ENCODE data around the gene TNIP3.

Gene TNIP3

GRCh38 chr4:121112530-121112929 lies 51.6 kb downstream of the TNIP3 start:
- Mint-ChIP-seq H3K4me1 (no peaks in the 10 kb centered on the region), H3K27ac (no peak overlapping the region), H3K36me3 (ENCODE audit: low read depth) (no peaks in the 10 kb centered on the region), H3K4me3 (no peak overlapping the region), H3K27me3 (ENCODE audit: low read depth) (peaks cover 3% of the 10 kb centered on the region), H3K9me3 (peaks cover 6% of the 10 kb centered on the region)
- peak; percentile 7 to 51 (median 34) for TF ChIP-seq CTCF (IDR thresholded peaks at IDR 0.05; ENCODE audit: unreplicated experiment in 3 of 3)

- no peaks in the 10 kb centered on the region for H3K36me3 Mint-ChIP-seq (ENCODE audit: low read depth)
Measured at GRCh38 chr4:121108557-121108956, 55.6 kb downstream of the TNIP3 start.

GRCh38 chr4:121107507-121107906 lies 56.6 kb downstream of the TNIP3 start:
- H3K27ac Mint-ChIP-seq: no peak overlapping the region
- H3K27me3 Mint-ChIP-seq (ENCODE audit: low read depth): peaks cover 3% of the 10 kb centered on the region
- TF ChIP-seq CTCF (IDR thresholded peaks at IDR 0.05; ENCODE audit: unreplicated experiment in 3 of 3): no peak
- no peaks in the 10 kb centered on the region for H3K36me3 Mint-ChIP-seq (ENCODE audit: low read depth)
- no peak overlapping the region for H3K4me3 Mint-ChIP-seq
- H3K4me1 Mint-ChIP-seq: no peaks in the 10 kb centered on the region
- H3K9me3 Mint-ChIP-seq: peaks cover 6% of the 10 kb centered on the region

More at GRCh38 chr4:121108557-121108956, 55.6 kb downstream of the TNIP3 start:
- peaks cover 3% of the 10 kb centered on the region for H3K27me3 Mint-ChIP-seq (ENCODE audit: low read depth)
- H3K9me3 Mint-ChIP-seq: peaks cover 6% of the 10 kb centered on the region
- H3K4me1 Mint-ChIP-seq: no peaks in the 10 kb centered on the region
- H3K4me3 Mint-ChIP-seq: no peak overlapping the region
- H3K27ac Mint-ChIP-seq: no peak overlapping the region
- TF ChIP-seq CTCF (IDR thresholded peaks at IDR 0.05; ENCODE audit: unreplicated experiment in 3 of 3): no peak

GRCh38 chr4:121100093-121100775 lies 63.9 kb downstream of the TNIP3 start:
- no peak overlapping the region for H3K27ac Mint-ChIP-seq
- no peaks in the 10 kb centered on the region for H3K4me1 Mint-ChIP-seq
- peaks cover 2% of the 10 kb centered on the region for H3K9me3 Mint-ChIP-seq
- no peaks in the 10 kb centered on the region for H3K36me3 Mint-ChIP-seq (ENCODE audit: low read depth)
- H3K4me3 Mint-ChIP-seq: no peak overlapping the region
- no peak for TF ChIP-seq CTCF (IDR thresholded peaks at IDR 0.05; ENCODE audit: unreplicated experiment in 3 of 3)
- no peaks in the 10 kb centered on the region for H3K27me3 Mint-ChIP-seq (ENCODE audit: low read depth)

- no peaks in the 10 kb centered on the region for H3K36me3 Mint-ChIP-seq (ENCODE audit: low read depth)
- H3K27ac Mint-ChIP-seq: no peak overlapping the region
- no peak for TF ChIP-seq CTCF (IDR thresholded peaks at IDR 0.05; ENCODE audit: unreplicated experiment in 3 of 3)
- no peaks in the 10 kb centered on the region for H3K4me1 Mint-ChIP-seq
- H3K27me3 Mint-ChIP-seq (ENCODE audit: low read depth): no peaks in the 10 kb centered on the region
- H3K4me3 Mint-ChIP-seq: no peak overlapping the region
- peaks cover 2% of the 10 kb centered on the region for H3K9me3 Mint-ChIP-seq
Measured at GRCh38 chr4:121098266-121098665, 65.9 kb downstream of the TNIP3 start.

- Mint-ChIP-seq H3K4me1 (no peaks in the 10 kb centered on the region), H3K36me3 (ENCODE audit: low read depth) (no peaks in the 10 kb centered on the region), H3K4me3 (no peak overlapping the region), H3K9me3 (peaks cover 2% of the 10 kb centered on the region), H3K27me3 (ENCODE audit: low read depth) (no peaks in the 10 kb centered on the region), H3K27ac (no peak overlapping the region)
- TF ChIP-seq CTCF (IDR thresholded peaks at IDR 0.05; ENCODE audit: unreplicated experiment in 3 of 3): peak; percentile 67 to 87 (median 68)
Measured at GRCh38 chr4:121096629-121097028, 67.5 kb downstream of the TNIP3 start.
